HFF-Myc (cell line): ENCODE measurements around the gene ACOXL.

Experiments used
- DNase-seq: peaks from one replicate; pipeline ENCODE4 v3.0.0-alpha.2; 2011; ENCODE audit warnings: low read depth; ENCODE audit errors: extremely low read depth
- H3K4me3 ChIP-seq: replicated peaks from 2 replicates; pipeline ENCODE4 v1.5.1; 2011; ENCODE audit warnings: low read depth, mild to moderate bottlenecking, control low read depth, low read length
- CTCF ChIP-seq: IDR thresholded peaks from 2 replicates; pipeline ENCODE4 v1.5.1; 2012; ENCODE audit warnings: mild to moderate bottlenecking, low read depth, low read length, control low read depth; ENCODE audit errors: missing control alignments

Gene ACOXL

GRCh38 chr2:110702514-110703380, 29.6 kb upstream of the ACOXL start:
- no peak for TF ChIP-seq CTCF
- no peak overlapping the region for H3K4me3 ChIP-seq
- DNase-seq, result no peak

GRCh38 chr2:110707386-110707965, 24.9 kb upstream of the ACOXL start:
- no peak for TF ChIP-seq CTCF
- no peak for DNase-seq
- no peak overlapping the region for H3K4me3 ChIP-seq

GRCh38 chr2:110708455-110708854, 23.9 kb upstream of the ACOXL start:
- TF ChIP-seq CTCF, result no peak
- H3K4me3 ChIP-seq, result no peak overlapping the region
- DNase-seq, result no peak

GRCh38 chr2:110712737-110713136, 19.6 kb upstream of the ACOXL start:
- no peak for TF ChIP-seq CTCF
- H3K4me3 ChIP-seq, result no peak overlapping the region
- no peak for DNase-seq

GRCh38 chr2:110713513-110714362, 18.6 kb upstream of the ACOXL start:
- TF ChIP-seq CTCF, result no peak
- no peak overlapping the region for H3K4me3 ChIP-seq
- no peak for DNase-seq

- no peak overlapping the region for H3K4me3 ChIP-seq
- TF ChIP-seq CTCF, result no peak
- DNase-seq, result no peak
Observed at GRCh38 chr2:110714452-110715224, 17.7 kb upstream of the ACOXL start.
